GM21390 (cell line): ENCODE measurements around the gene PRR7.
"Not testable (repeated sequence)": the region's sequence is repeated elsewhere in the genome, so short reads cannot be mapped to it uniquely, and the experiment has no call there.

ENCODE experiments used
- ATAC-seq: cut with Tn5 transposase; IDR thresholded peaks from one replicate; pipeline ENCODE4 v1.9.1; 2021; ENCODE audit not compliant: unreplicated experiment

Gene PRR7, protein sequence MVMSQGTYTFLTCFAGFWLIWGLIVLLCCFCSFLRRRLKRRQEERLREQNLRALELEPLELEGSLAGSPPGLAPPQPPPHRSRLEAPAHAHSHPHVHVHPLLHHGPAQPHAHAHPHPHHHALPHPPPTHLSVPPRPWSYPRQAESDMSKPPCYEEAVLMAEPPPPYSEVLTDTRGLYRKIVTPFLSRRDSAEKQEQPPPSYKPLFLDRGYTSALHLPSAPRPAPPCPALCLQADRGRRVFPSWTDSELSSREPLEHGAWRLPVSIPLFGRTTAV

DNA sequence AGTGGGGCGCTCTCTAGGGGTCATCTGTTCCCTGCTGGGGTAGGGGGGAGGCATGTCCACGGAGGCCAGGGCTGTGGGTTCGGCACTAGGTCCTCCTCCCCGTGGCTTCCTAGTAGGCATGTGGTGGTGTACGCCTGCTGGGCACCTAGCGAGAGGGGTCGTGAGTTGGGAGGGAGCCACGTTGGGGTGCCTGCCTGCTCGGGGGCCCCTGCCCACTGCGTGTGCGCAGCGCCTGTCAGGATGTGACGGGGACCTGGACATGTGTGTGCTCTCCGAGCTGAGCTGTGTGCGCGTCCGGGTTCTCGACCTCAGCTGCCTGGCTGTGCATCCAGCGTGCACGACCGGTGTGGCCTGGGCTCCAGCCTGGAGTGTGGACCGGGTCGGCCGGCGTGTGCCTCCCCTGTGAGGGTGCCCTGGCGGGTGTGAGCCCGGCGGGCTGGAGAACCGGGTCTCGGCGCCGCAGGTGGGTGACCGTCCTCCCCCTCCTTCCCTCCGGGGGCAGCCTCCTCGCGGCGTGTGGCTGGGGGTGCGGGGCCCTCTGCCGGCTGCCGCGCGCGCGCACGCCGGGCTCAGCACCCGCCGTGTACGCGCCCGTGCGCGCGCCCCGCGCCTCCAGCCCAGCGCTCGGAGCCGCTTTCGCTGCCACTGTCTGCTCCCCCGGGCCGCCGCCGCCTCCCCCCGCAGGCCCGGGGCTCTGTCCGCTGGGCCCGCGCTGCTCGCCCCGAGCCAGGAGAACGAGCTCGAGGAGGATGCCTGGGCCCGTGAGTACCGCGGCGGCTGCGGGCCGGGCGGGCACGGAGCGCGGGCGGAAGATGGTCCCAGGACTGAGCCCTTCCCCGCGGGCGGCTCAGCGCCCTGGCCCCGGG lies at the start of gene PRR7:
TSS of gene PRR7 (plus strand) at position 615 of the 866 bp plus-strand sequence. CDS start 8,254 bp downstream, outside the sequence.
- ATAC-seq, result peak; percentile 51

DNA sequence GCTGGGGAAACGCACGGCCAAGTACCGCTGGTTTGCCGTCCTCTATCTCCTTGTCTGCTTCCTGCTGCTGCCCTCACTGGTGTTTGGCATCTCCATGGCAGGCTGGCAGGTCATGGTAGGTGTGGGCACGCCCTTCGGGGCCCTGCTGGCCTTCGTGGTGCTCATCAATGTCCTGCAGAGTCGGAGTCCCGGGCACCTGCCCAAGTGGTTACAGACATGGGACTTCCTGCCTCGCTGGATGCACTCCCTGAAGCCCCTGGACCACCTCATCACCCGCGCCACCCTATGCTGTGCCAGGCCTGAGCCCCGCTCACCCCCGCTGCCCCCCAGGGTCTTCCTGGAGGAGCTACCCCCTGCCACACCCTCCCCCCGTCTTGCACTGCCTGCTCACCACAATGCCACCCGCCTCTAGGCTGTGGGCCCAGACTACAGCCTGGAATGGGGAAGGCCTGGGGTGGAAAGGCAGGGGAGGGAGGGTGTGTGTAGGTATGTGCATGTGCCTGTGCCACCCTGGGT lies 48.7 kb upstream of the PRR7 start:
- no peak for ATAC-seq

DNA sequence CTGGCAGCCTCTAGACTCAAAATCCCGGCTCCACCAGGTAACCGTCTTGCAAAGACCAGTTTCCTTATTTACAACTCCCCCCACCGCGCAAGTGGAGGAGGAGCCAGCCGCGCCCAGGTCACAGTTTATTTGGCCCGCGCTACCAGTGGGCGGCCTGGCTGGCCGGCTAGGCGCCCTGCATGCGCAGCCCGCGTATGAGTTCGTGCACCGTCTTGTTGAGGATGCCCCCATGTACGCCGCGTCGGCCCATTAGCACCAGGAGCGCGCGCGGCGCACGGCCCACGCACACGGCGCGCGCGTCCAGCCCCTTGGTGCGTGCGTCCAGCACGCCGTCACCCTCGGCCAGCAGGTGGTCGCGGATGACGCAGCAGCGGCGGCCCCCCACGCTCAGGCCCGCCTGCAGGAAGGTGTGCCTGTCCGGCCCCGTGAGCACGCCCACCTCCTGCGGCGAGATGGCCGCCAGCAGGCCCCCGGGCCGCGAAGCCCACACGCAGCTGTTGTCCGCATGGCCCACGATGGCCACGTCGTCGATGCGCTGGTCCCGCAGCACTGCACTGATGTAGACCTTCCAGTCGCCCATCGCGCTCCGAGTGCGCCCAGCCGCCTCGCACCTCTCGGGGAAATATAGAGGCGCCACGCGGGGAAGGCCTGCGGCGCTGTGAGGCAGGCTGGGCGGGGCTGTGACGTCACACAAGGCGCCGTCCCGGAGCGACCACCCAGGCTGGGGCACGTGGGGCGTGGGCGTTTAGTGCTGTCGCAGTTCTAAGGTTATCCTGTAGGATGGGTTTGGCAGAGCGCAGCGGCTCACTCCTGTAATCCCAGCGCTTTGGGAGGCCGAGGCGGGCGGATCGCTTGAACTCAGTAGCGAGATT lies 46.4 kb upstream of the PRR7 start, which contains the start of gene PFN3:
TSS of gene PFN3 (minus strand) at position 665 of the 872 bp plus-strand sequence. CDS start at position 580, 85 bp downstream.
- ATAC-seq, result no peak

DNA sequence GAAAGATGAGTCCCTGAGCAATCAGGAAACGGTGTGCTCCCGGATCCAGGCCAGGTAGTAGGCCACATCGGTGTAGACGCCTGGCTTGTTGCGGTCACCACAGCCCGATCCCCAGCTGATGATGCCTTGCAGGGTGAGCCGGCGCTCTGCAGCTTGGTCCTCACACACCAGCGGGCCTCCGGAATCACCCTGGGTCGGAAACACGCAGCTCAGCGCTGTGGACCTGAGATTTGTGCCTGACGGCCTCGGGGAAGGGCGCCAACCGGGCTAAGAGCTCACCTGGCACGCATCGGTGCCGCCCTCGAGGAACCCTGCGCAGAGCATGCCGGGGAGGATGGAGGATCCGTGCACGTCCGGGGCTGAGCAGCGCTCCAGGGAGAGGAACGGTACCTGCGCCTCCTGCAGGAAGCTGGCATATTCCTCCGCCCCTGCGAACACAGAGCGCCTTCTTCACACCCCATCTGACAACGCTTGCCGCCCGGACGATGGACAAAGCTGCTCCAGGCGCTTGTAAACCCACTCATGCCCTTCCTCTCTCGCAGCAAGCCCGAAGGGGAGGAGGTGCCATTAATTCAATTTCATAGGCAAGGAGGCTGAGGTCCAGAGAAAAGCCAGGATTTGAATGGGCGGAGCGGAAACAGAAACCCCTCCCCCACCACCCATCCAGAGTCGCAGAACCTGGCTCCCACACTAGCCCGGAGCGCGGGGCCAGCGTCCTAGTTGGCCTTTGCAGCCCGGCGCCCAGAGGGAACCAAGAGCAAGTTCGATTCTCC lies 44.2 kb upstream of the PRR7 start:
- ATAC-seq, result no peak

DNA sequence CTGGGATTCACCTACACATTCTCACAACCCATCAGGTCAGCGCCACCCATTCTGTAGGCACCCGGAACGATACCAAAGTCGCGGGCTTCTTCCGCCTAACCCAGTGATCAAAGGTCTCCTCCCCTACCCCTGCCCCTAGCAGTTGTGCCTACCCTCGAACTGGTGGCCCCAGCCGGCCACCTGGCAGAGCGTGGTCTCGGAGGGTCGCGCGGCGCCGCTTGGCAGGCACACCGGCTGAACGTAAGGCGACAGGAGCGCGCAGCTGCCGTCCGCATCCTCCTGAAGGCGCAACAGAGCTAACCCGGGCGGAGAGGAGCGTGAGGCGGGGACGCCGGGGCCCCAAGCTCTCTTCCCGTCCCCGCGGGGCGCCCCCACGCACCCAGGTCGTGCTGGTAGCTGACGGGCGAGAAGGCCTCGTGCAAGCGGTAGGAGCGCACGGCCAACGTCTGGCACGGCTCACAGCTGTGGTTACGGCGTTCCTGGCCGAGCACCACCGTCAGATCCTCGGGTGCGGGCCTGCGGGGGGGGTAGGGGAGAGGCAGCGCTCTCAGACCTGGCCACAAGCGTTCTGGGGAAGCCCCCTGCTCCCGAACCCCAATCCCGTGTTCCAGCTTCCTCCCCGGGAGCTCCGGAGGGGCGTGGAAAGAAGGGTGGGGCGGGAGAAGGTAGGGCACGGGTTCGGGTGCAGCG lies 43.4 kb upstream of the PRR7 start:
- ATAC-seq, result peak; percentile 7

DNA sequence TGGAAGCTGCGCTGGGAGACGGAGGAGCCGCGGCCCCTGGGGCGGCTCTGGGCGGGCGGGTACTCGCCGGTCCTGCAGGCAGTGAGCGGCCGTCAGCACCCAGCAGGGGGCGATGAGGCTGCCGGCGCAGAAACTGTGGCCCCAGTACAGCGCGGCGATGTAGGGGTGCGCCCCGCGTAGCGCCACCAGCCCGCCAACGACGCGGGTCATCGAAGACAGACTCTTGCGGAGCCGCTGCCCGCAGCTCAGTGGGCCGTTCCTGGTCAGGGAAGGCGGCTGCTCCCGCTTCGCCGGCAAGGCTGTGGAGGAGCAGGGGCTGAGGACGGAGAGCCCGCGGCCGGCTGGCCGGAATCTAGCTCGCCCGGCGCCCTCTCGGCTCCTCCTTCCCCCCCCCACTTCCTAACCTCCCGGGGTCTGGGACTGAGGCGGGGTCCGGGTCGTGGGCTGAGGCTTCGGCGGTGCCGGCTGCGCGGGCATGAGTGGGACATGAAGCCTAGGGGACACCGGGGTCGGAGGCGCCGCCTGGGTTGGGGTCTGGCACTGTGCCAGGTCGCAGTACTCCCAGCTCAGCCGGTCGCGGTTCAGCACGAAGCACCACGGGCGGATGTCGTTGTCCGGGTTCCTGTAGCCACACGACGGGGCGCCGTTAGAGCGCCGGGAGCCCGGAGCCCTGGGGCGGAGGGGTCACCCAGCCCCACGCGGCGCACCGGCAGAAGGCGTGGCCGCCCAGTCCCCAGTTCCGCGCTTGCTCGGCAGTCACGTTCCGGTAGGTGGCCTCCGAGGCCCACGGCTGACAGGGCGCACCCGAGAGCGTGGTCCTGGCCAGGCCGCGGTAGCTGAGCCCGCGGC lies 42.6 kb upstream of the PRR7 start:
- ATAC-seq, result peak; percentile 84

DNA sequence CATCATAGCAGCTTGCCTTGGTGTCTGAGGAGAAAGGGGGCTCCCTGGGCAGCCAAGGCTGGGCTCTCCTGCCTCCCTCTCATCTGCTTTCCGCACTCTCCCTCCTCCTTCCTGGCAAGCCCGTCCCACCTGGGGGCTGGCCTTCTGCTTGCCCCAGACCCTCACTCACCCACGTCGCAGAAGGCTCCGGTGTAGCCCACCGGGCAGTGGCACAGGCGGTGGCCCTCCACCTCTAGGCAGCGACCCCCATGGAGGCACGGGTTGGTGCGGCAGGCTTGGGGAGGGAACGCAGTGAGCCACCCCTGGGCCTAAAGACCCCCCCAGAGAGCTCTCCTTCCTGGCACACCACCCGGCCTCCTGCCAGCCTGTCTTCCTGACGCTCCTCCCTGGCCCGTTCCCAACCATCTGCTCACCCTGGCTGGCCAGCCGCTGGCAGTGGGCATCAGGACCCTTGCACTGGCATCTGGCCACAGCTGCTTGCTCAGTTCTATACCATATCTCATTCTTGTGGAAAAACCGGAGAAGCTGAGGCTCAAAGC lies 41.9 kb upstream of the PRR7 start:
- no peak for ATAC-seq

DNA sequence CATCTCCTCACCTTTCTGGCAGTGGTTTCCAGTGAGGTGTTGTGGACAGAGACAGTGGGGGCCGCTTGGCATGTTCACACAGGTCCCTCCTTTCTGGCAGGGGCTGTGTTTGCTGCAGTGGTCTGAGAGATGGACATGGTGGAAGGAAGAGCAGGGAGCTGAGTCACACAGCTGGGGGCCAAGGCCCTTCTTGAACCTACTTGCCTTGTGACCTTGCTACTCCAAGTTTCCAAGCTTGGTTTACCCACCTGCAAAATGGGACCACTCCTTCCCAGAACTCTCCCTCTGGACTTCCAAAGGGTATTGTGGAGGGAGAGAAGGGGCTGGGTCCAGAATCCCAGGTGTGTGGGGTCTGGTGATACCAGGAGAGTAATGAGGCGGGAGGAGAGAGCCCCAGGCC lies 41.3 kb upstream of the PRR7 start:
- ATAC-seq, result no peak

DNA sequence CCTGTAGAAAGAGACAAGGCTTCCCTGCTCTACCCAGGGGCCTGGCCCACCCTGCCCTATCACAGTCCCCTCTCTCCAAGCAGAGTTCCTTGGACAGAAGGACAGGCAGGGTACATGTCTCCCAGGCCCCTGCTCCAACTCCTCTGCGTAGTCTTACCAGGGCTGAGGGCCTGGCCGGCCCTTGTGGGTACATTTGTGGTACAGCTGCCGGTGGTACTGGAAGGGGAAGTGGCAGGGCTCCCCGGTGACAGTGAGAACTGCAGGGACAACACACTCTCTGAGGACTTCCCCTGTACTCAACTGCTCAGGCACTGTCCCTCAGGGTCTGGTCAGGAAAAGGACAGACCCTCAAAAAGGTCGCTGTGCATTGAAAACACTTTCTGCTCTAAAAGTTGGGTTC lies 40.8 kb upstream of the PRR7 start:
- ATAC-seq, result no peak

DNA sequence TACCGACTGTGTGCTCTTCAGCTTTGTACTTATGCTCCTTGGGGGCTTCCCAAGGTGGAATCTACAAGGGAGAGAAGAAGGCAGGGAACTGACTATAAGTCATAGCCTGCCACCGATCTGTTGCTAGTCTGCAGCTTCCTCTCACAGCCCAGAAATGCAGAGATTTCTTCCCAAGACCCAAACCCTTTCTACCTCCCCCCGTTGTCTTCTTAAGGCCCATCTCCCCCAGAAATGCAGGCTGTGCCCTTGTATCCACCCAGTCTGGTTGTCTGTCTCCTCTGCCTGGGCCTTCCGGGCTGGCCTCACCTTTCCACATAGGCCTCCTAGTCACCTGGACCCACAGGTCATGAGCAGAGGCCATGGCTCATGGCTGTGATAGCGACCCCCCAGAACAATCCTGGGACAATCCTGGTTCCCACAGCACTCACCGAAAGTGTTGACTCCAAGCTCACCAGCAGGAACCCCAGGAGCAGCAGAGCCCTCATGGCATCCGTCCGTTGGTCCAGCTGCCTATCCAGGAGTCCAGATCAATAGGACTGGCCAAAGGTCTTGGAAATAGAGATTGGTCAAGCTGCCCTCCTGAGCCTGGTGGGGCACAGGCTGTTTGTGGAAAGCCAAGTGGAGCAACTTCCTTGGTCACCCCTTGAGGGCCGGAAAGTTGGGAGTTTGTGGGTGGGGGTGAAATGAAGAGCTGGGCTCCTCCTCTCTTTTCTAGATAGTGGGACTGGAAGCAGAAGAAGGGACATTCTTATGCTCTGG lies 37.4 kb upstream of the PRR7 start, which contains the start of gene F12:
TSS of gene F12 (minus strand) at position 522 of the 759 bp plus-strand sequence. CDS start at position 485, 37 bp downstream.
- no peak for ATAC-seq

DNA sequence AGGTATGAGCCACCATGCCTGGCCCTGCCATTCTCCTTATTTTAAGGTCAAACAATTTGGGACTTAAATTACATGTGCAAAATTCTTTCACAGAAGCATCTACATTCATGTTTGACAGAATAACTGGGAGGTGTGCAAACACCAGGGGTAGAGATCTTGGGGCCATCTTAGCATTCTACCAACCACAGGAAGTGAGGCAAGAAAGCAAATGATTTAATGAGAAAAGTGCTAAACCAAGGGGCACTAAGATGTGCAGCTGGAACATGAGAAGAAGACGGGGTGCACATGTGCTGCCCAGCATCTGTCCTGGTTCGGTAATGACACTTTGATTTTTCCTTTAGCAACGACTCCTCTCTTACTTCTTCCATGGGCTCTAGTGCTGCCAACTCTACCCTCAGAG lies 36.0 kb upstream of the PRR7 start:
- ATAC-seq, result no peak

DNA sequence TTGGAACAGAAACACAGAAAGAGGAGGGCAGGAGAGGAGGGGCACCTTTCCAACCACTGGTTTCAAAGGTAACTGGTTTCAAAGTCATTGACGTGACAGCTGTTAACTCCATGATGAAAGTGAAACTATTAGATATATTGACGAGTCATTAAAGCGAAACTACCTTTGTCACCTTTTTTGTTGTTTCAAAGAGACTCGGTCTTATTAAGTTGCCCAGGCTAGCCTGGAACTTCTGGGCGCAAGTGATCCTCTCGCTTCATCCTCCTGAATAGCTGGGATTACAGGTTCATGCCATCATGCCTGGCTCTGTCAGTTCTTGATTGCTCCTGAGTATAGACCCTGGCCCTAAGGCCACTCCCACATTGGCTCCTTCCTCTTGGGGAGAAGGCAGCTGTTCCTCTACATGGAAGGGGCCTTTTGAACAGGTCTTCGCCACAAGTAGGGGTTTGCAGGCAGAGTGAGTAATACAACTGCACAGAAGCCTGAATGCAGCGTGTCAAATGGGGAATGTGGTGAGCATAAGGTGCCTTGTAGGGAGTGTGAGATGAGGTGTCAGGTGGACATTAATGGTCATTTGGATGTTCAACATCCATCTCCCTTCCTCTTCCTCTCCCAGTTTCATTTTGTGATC lies 33.9 kb upstream of the PRR7 start:
- peak; percentile 75 for ATAC-seq

DNA sequence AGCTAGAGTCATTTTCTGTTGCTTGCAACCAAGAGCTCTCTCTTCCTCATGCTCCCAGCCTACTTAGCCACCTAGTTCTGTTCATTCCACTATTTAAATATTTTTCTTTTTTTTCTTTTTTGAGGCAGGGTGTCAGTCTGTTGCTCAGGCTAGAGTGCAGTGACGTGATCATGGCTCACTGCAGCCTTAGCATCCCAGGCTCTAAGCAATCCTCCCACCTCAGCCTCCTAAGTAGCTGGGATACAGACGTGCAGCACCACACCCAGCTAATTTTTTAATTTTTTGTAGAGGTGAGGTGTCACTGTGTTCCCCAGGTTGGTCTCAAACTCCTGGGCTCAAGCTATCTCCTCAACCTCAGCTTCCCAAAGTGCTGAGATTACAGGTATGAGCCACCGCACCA lies 32.1 kb upstream of the PRR7 start:
- no peak for ATAC-seq

DNA sequence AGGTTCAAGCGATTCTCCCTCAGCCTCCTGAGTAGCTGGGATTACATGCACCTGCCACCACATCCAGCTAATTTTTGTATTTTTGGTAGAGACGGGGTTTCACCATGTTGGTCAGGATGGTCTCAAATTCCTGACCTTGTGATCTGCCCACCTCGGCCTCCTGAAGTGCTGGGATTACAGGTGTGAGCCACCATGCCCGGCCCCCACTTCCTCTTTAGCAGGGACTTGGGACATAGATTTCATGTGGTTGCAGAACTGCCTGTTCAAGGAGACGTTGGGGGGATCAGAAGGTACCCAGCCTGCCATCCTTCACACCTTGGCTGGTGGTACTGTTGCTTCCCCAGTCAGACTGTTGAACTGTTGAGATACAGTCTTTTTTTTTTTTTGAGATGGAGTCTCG lies 29.5 kb upstream of the PRR7 start:
- ATAC-seq, result not testable (repeated sequence)

DNA sequence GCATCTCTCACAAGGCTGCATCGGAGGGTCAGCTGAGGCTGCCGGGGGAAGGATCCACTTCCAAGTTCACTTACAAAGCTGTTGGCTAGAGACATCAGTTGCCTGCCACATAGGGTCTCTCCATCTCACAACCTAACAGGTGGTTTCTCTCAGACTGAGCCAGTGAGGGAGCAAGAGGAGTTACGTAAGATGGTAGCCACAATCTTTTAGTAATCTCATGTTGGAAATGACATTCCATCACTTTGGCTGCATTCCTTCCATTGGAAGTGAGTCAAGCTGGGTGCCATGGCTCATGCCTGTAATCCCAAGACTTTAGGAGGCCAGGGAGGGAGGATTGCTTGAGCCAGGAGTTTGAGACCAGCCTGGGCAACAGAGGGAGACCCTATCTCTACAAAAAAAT lies 27.6 kb upstream of the PRR7 start:
- no peak for ATAC-seq

DNA sequence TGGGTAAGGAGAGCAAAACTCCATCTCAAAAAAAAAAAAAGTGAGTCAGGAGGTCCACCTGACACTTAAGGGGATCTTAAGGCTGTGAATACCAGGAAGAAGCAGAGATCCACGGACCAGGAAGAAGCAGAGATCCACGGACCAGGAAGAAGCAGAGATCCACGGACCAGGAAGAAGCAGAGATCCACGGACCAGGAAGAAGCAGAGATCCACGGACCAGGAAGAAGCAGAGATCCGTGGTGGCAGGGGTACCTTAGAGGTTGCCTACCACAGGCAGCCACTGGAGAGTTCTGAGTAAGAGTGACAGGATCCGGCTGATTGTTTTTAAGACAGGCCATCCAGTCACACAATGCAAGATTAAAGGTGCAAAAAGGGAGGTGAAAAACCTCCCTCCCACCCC lies 26.1 kb upstream of the PRR7 start:
- ATAC-seq, result not testable (repeated sequence)
